ENCODE measurements around the gene DMD.

DNA sequence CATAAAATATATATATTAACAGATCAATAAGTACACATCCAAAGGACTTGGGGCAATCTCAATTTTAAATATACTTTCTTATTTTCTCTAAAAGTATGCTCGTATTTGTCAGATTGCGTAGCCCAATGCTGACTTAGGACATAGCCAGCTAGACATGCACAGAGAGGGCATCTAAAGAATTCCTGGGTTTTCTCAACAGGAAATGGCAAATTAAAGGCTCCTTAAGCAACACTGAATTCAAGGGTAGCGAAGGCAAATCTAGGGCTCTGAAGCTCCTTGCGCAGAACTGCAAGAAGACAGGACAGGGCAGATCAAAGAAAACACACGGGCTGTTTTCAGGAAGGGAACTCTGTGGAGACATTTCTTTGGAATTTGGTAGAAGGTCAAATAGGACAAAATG lies 2044.9 kb downstream of the DMD start:
- TF ChIP-seq, protein P1, sequence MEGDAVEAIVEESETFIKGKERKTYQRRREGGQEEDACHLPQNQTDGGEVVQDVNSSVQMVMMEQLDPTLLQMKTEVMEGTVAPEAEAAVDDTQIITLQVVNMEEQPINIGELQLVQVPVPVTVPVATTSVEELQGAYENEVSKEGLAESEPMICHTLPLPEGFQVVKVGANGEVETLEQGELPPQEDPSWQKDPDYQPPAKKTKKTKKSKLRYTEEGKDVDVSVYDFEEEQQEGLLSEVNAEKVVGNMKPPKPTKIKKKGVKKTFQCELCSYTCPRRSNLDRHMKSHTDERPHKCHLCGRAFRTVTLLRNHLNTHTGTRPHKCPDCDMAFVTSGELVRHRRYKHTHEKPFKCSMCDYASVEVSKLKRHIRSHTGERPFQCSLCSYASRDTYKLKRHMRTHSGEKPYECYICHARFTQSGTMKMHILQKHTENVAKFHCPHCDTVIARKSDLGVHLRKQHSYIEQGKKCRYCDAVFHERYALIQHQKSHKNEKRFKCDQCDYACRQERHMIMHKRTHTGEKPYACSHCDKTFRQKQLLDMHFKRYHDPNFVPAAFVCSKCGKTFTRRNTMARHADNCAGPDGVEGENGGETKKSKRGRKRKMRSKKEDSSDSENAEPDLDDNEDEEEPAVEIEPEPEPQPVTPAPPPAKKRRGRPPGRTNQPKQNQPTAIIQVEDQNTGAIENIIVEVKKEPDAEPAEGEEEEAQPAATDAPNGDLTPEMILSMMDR (IDR thresholded peaks at IDR 0.05) = no peak
- TF ChIP-seq RFX5 (IDR thresholded peaks at IDR 0.05) (no peak), CEBPB (IDR thresholded peaks at IDR 0.05) (no peak), MAFK (IDR thresholded peaks at IDR 0.05; ENCODE audit: partially characterized antibody) (no peak)
- TF ChIP-seq, protein P2, sequence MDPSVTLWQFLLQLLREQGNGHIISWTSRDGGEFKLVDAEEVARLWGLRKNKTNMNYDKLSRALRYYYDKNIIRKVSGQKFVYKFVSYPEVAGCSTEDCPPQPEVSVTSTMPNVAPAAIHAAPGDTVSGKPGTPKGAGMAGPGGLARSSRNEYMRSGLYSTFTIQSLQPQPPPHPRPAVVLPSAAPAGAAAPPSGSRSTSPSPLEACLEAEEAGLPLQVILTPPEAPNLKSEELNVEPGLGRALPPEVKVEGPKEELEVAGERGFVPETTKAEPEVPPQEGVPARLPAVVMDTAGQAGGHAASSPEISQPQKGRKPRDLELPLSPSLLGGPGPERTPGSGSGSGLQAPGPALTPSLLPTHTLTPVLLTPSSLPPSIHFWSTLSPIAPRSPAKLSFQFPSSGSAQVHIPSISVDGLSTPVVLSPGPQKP (IDR thresholded peaks at IDR 0.05; ENCODE audit: low read depth, low read length) = no peak
- TF ChIP-seq, protein P3, sequence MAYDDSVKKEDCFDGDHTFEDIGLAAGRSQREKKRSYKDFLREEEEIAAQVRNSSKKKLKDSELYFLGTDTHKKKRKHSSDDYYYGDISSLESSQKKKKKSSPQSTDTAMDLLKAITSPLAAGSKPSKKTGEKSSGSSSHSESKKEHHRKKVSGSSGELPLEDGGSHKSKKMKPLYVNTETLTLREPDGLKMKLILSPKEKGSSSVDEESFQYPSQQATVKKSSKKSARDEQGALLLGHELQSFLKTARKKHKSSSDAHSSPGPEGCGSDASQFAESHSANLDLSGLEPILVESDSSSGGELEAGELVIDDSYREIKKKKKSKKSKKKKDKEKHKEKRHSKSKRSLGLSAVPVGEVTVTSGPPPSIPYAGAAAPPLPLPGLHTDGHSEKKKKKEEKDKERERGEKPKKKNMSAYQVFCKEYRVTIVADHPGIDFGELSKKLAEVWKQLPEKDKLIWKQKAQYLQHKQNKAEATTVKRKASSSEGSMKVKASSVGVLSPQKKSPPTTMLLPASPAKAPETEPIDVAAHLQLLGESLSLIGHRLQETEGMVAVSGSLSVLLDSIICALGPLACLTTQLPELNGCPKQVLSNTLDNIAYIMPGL (CRISPR knock-in tag; IDR thresholded peaks at IDR 0.05; ENCODE audit: borderline replicate concordance) = no peak

Data from A549 (cell line).